ENCODE measurements around the gene GNG4. TPM values are rescaled to one million over a fixed set of nuclear protein-coding genes. Genes with fewer than 3 reads are reported as not detected.

Gene GNG4
- total and polyA plus RNA-seq, 2 donors (not counting 1 experiment from before 2014, with no cell fraction given) = 0.52 TPM; not detected in 1

GRCh38 chr1:235588916-235589515 lies 60.6 kb downstream of the GNG4 start:
- no peak for DNase-seq
- Histone ChIP-seq H3K9ac (ENCODE audit: low read length) (no peak overlapping the region), H3K9me3 (ENCODE audit: control extremely low read depth in 1 of 3, control insufficient read depth in 2 of 3, insufficient read depth in 1 of 3, low read length in 2 of 3) (peaks cover 0 to 58% (median 15%) of the 10 kb centered on the region in 3 donors), H3K4me3 (ENCODE audit: control extremely low read depth in 1 of 5, extremely low read depth in 1 of 5, insufficient read depth in 1 of 5, low read depth in 2 of 5, low read length in 4 of 5) (no peak overlapping the region), H3K4me2 (replicated peaks; ENCODE audit: low read depth, low read length, poor library complexity, severe bottlenecking) (no peak overlapping the region), H3K79me2 (ENCODE audit: control insufficient read depth, insufficient read depth, low read length) (no peaks in the 10 kb centered on the region), H2AFZ (ENCODE audit: insufficient read depth, low read depth, low read length, poor library complexity, severe bottlenecking) (no peak overlapping the region), H3K36me3 (replicated peaks in 1 of 2; ENCODE audit: control extremely low read depth in 1 of 2, control insufficient read depth in 1 of 2, extremely low read depth in 1 of 2, insufficient read depth in 2 of 2, low read length in 1 of 2) (no peaks in the 10 kb centered on the region), H3K27ac (ENCODE audit: low read length in 2 of 2) (no peak overlapping the region), H3K4me1 (ENCODE audit: control insufficient read depth in 2 of 2, insufficient read depth in 2 of 2, low read length in 2 of 2) (no peaks in the 10 kb centered on the region), H4K20me1 (ENCODE audit: control insufficient read depth, insufficient read depth, low read length, poor library complexity, severe bottlenecking) (no peaks in the 10 kb centered on the region), H3K27me3 (replicated peaks in 1 of 4; ENCODE audit: control extremely low read depth in 1 of 4, control insufficient read depth in 3 of 4, insufficient read depth in 4 of 4, low read length in 3 of 4) (peaks cover 0 to 9% (median 3%) of the 10 kb centered on the region in 4 experiments)
- Mint-ChIP-seq H3K27me3 (peaks cover 43% of the 10 kb centered on the region), H3K9me3 (ENCODE audit: insufficient read depth) (peaks cover 17% of the 10 kb centered on the region), H3K4me3 (no peak overlapping the region), H3K27ac (no peak overlapping the region), H3K4me1 (no peaks in the 10 kb centered on the region)
- CTCF ChIA-PET = no interaction called here
- 91% methylated on average over 12 of the region's 12 CpGs for WGBS (ENCODE audit: insufficient coverage)
- intact Hi-C loops (cut with micrococcal nuclease) = no loop called here
- TF ChIP-seq EZH2 (IDR thresholded peaks at IDR 0.05; ENCODE audit: borderline replicate concordance, insufficient read depth, low read depth, low read length, poor library complexity, severe bottlenecking) = no peak
- TF ChIP-seq, protein P1, sequence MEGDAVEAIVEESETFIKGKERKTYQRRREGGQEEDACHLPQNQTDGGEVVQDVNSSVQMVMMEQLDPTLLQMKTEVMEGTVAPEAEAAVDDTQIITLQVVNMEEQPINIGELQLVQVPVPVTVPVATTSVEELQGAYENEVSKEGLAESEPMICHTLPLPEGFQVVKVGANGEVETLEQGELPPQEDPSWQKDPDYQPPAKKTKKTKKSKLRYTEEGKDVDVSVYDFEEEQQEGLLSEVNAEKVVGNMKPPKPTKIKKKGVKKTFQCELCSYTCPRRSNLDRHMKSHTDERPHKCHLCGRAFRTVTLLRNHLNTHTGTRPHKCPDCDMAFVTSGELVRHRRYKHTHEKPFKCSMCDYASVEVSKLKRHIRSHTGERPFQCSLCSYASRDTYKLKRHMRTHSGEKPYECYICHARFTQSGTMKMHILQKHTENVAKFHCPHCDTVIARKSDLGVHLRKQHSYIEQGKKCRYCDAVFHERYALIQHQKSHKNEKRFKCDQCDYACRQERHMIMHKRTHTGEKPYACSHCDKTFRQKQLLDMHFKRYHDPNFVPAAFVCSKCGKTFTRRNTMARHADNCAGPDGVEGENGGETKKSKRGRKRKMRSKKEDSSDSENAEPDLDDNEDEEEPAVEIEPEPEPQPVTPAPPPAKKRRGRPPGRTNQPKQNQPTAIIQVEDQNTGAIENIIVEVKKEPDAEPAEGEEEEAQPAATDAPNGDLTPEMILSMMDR (IDR thresholded peaks at IDR 0.05) = no peak
- POLR2A ChIA-PET = no interaction called here
- ATAC-seq (ENCODE audit: low read depth) = no peak

DNA sequence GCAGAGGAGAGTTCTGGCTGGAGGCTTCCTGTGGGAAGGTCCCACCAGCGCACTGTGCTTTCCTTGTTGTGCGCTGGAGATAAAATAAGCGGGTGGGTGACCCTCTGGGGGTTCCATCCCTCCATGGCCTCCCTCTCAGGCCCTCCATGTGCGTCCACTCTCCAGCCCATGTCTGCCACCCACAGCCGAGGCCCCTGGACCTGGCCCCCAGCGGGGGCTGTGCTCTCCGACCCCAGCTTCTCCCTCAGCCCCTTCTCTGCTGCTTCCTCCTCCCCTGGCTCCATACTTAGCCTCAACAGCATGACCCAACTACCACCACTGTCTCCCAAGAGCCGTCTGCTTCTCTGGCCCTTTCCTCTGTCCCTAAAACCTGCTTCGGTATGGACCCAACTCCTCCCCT lies 61.4 kb downstream of the GNG4 start:
- Histone ChIP-seq H2AFZ (ENCODE audit: insufficient read depth, low read depth, low read length, poor library complexity, severe bottlenecking) (no peak overlapping the region), H3K79me2 (ENCODE audit: control insufficient read depth, insufficient read depth, low read length) (no peaks in the 10 kb centered on the region), H3K4me3 (ENCODE audit: control extremely low read depth in 1 of 5, extremely low read depth in 1 of 5, insufficient read depth in 1 of 5, low read depth in 2 of 5, low read length in 4 of 5) (no peak overlapping the region), H3K9ac (ENCODE audit: low read length) (no peak overlapping the region), H3K27ac (ENCODE audit: low read length in 2 of 2) (no peak overlapping the region), H3K36me3 (replicated peaks in 1 of 2; ENCODE audit: control extremely low read depth in 1 of 2, control insufficient read depth in 1 of 2, extremely low read depth in 1 of 2, insufficient read depth in 2 of 2, low read length in 1 of 2) (no peaks in the 10 kb centered on the region), H3K4me2 (replicated peaks; ENCODE audit: low read depth, low read length, poor library complexity, severe bottlenecking) (no peak overlapping the region), H3K4me1 (ENCODE audit: control insufficient read depth in 2 of 2, insufficient read depth in 2 of 2, low read length in 2 of 2) (no peaks in the 10 kb centered on the region), H3K27me3 (replicated peaks in 1 of 4; ENCODE audit: control extremely low read depth in 1 of 4, control insufficient read depth in 3 of 4, insufficient read depth in 4 of 4, low read length in 3 of 4) (peaks cover 0 to 6% (median 3%) of the 10 kb centered on the region in 4 experiments), H4K20me1 (ENCODE audit: control insufficient read depth, insufficient read depth, low read length, poor library complexity, severe bottlenecking) (no peaks in the 10 kb centered on the region), H3K9me3 (ENCODE audit: control extremely low read depth in 1 of 3, control insufficient read depth in 2 of 3, insufficient read depth in 1 of 3, low read length in 2 of 3) (peaks cover 0 to 51% (median 15%) of the 10 kb centered on the region in 3 donors)
- WGBS (ENCODE audit: insufficient coverage) = 97% methylated on average over 6 of the region's 9 CpGs
- ATAC-seq (ENCODE audit: low read depth) = no peak
- TF ChIP-seq EZH2 (IDR thresholded peaks at IDR 0.05; ENCODE audit: borderline replicate concordance, insufficient read depth, low read depth, low read length, poor library complexity, severe bottlenecking) = no peak
- TF ChIP-seq, protein P1 (IDR thresholded peaks at IDR 0.05) = no peak
- intact Hi-C loops (cut with micrococcal nuclease) = no loop called here
- ChIA-PET CTCF (no interaction called here), POLR2A (no interaction called here)
- H3K27ac Mint-ChIP-seq = no peak overlapping the region
- H3K27me3 Mint-ChIP-seq = peaks cover 46% of the 10 kb centered on the region
- peaks cover 15% of the 10 kb centered on the region for H3K9me3 Mint-ChIP-seq (ENCODE audit: insufficient read depth)
- H3K4me1 Mint-ChIP-seq = no peaks in the 10 kb centered on the region
- no peak for DNase-seq
- H3K4me3 Mint-ChIP-seq = no peak overlapping the region

Measured in B cell (primary cell).